Measurements from ENCODE around the gene DTNB.
"Not testable (repeated sequence)": the region's sequence is repeated elsewhere in the genome, so short reads cannot be mapped to it uniquely, and the experiment has no call there.

The DTNB gene

DNA sequence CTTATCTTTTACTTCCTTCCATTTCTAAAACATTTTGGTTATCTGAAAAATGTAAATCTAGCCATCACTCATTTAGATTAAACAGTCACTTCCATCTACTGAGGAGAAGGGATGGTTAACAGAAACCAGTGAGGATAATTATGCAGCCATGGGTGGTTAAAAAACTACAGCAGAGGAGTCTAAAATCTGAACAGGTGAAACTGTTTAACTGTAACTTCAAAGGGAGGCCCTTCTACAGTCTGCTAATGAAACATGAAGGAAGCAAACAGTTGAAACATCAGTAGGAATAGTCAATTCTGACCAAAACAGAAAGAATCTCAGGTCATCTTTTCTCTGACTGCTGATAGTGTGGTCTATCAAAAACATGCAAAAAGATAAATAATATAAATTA is 71.0 kb downstream of the DTNB start:
- no peak for DNase-seq (ENCODE audit: low read depth)
- no peak overlapping the region for H3K4me3 ChIP-seq (ENCODE audit: low read length)
- TF ChIP-seq, protein P1, sequence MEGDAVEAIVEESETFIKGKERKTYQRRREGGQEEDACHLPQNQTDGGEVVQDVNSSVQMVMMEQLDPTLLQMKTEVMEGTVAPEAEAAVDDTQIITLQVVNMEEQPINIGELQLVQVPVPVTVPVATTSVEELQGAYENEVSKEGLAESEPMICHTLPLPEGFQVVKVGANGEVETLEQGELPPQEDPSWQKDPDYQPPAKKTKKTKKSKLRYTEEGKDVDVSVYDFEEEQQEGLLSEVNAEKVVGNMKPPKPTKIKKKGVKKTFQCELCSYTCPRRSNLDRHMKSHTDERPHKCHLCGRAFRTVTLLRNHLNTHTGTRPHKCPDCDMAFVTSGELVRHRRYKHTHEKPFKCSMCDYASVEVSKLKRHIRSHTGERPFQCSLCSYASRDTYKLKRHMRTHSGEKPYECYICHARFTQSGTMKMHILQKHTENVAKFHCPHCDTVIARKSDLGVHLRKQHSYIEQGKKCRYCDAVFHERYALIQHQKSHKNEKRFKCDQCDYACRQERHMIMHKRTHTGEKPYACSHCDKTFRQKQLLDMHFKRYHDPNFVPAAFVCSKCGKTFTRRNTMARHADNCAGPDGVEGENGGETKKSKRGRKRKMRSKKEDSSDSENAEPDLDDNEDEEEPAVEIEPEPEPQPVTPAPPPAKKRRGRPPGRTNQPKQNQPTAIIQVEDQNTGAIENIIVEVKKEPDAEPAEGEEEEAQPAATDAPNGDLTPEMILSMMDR (conservative IDR thresholded peaks at IDR 0.05; ENCODE audit: low read depth, low read length) = no peak

DNA sequence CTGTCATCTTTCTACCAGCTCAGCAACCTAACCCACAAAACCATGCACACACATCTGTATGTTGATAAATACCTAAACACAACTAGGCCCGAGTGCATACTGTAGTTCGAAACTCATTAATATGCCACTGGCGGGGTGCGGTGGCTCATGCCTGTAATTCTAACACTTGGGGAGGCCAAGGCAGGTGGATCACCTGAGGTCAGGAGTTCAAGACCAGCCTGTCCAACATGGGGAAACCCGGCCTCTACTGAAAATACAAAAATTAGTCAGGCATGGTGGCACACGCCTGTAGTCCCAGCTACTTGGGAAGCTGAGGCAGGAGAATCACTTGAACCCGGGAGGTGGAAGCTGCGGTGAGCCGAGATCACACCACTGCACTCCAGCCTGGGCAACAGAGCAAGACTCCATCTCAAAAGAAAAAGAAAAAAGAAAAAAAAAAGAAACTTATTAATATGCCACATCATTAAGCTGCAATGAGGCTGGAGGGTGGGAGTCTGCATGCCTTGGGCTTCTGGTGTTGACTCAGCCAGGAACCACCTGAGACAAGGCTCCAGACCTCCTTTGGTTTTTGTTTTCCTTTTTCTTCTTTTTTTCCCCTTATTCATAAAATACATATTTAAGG is 71.6 kb downstream of the DTNB start:
- DNase-seq (ENCODE audit: low read depth); H3K4me3 ChIP-seq (ENCODE audit: low read length): not testable (repeated sequence)

DNA sequence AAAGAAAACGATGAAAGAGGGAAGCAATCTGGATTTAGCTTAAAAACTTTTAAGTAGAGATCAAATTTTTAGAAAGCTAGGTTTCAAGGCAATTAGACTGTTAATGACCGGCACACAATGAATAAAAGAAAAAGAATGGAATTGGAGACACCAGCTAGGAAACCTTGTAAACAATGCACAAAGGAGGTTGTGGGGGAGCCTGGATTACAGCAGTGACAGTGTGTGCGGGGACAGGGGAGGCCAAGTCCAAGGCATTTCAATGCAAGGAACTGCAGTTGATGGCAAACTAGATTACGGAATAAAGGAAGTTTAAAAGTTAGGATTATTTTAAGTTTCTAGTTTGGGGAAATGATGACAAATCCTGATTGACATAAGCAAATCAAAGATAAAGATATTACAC is 74.5 kb downstream of the DTNB start:
- no peak overlapping the region for H3K4me3 ChIP-seq (ENCODE audit: low read length)
- DNase-seq (ENCODE audit: low read depth) = no peak
- TF ChIP-seq, protein P1 (conservative IDR thresholded peaks at IDR 0.05; ENCODE audit: low read depth, low read length) = no peak

DNA sequence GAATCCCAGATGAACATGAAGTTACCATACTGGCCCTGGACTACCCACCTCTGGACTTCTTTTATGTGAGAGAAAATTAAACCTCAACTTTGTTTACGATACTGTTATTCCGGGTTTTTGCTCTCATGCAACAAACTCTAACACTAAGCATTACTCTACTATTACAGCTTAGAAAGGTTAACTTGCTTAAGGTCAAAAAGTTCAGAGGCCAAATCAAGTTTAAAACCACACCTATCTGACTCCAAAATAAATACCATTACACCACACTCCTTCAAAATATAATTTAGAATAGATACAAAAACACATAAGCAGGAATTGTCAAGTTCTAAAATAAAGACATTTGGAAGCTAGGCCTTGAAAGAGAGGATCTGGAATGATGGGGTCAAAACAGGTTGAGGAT is 75.0 kb downstream of the DTNB start:
- TF ChIP-seq, protein P1 (conservative IDR thresholded peaks at IDR 0.05; ENCODE audit: low read depth, low read length) = no peak
- DNase-seq (ENCODE audit: low read depth) = no peak
- no peak overlapping the region for H3K4me3 ChIP-seq (ENCODE audit: low read length)

DNA sequence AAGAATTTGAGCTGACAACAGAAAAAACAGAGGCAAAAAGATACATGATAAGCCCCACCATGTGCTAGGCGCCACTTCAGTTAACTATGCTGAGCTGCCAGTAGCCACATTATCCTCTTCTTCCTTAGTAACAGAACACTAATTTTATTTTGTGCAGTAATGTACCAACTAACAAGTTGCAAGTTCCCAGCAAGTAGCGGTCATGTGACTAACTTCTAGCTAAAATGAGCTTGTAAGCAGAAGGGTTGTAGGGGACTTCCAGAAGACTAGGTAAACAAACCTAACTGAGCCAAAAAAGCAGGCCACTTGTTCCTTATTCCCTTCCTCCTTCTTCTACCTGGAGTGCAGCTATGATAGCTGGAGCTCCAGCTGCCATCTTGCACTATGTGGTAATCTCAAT is 75.5 kb downstream of the DTNB start:
- DNase-seq (ENCODE audit: low read depth) = no peak
- H3K4me3 ChIP-seq (ENCODE audit: low read length) = no peak overlapping the region
- TF ChIP-seq, protein P1 (conservative IDR thresholded peaks at IDR 0.05; ENCODE audit: low read depth, low read length) = no peak

DNA sequence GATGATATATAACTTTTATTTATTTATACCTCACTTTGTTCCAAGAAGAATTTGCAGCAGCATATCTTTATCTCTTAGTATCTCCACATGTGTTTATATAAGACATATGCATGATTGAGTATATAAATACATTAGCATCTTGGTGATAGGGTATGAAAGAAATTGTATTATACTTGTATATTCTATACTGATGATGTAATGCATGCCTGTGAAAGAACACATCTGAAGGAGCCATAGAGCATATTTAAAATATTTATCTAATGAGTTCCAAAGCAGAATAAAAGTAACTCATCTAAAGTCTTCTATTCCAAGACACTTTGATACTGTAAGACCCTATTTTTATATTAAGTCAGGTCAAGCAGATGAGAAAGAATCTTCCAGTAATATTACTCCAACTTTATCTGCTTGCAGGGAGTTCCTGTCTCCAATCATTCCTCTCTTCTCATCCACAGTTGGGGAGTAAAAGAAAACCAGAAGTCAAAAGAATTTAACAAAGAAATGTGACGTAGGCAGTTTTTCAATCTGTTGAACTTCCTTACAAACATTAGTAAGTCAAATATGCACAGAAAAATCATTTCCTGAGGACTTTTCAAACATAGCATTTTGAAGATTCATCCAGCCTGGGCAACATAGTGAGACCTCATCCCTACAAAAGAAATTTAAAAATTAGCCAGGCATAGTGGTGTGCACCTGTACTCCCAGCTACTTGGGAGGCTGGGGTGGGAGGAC is 76.7 kb downstream of the DTNB start:
- TF ChIP-seq, protein P1 (conservative IDR thresholded peaks at IDR 0.05; ENCODE audit: low read depth, low read length) = no peak
- H3K4me3 ChIP-seq (ENCODE audit: low read length) = no peak overlapping the region
- no peak for DNase-seq (ENCODE audit: low read depth)

DNA sequence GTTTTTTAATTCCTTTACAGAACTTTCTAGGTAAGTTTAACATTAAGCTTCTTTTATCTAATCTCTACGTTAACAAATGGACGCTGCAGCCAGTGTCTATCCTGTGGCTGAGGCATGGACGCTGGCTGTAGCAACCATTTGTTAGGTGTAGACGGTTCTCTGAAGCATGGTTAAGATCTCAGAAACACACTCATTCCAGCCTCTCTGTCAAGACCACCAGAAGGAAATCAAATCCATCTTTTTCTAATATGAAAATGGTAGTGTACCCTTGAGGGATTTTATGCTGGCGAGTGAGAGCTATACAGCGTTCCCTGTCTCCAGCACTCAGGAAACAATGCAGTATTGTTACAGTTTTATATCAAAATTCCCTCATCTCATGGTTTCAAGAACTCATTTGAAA is 78.0 kb downstream of the DTNB start:
- no peak for DNase-seq (ENCODE audit: low read depth)
- TF ChIP-seq, protein P1 (conservative IDR thresholded peaks at IDR 0.05; ENCODE audit: low read depth, low read length) = no peak
- H3K4me3 ChIP-seq (ENCODE audit: low read length) = no peak overlapping the region
